Fibroblast of skin of left biceps (primary cell): ENCODE results near the gene SUGP1.

ENCODE experiments used
- DNase-seq, 2 experiments: peaks; one replicate each; pipeline ENCODE4 v3.0.0-alpha.2; 2013; ENCODE audit warnings: low read depth in 2 of 2

SUGP1 gene

GRCh38 chr19:19230999-19231398, 89.3 kb downstream of the SUGP1 start:
- no peak for DNase-seq

DNA sequence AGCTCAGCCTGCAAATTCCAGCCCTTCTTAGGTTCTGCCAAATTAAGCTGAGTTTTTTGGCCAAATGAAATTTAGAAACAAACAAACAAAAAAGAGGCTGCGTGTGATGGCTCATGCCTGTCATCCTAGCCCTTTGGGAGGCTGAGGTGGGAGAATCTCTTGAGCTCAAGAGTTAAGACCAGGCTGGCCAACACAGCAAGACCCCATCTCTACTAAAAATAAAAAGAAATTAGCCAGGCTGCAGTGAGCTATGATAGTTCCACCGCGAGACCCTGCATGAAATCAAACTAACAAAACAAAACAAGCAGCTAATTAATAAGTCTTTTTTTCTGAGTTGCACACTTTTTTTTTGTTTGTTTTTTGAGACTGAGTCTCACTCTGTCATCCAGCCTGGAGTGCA, 90.6 kb downstream of the SUGP1 start:
- no peak for DNase-seq

GRCh38 chr19:19227217-19227616, 93.1 kb downstream of the SUGP1 start:
- no peak for DNase-seq

DNA sequence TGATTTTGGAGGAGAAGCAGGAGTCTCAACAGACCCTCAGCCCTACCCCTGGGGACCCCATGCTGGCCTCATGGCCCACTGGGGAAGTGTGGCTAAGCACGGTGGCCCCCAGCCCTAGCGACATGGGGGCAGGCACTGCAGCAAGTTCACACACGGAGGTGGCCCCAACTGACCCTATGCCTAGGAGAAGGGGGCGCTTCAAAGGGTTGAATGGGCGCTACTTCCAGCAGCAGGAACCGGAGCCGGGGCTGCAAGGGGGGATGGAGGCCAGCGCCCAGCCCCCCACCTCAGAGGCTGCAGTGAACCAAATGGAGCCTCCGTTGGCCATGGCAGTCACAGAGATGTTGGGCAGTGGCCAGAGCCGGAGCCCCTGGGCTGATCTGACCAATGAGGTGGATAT, 93.6 kb downstream of the SUGP1 start:
- no peak for DNase-seq

- no peak for DNase-seq
Measured at GRCh38 chr19:19226204-19226603, 94.1 kb downstream of the SUGP1 start.
